ENCODE data around the gene OMG.
"Not testable (repeated sequence)": the region's sequence is repeated elsewhere in the genome, so short reads cannot be mapped to it uniquely, and the experiment has no call there.

Gene OMG

GRCh38 chr17:31262923-31263322 is 34.1 kb downstream of the OMG start:
- DNase-seq (ENCODE audit: low spot score): not testable (repeated sequence)

- DNase-seq (ENCODE audit: low spot score): no peak
Measured at GRCh38 chr17:31261601-31262000, 35.4 kb downstream of the OMG start.

- DNase-seq (ENCODE audit: low spot score): no peak
Measured at GRCh38 chr17:31260151-31260550, 36.9 kb downstream of the OMG start.

- DNase-seq (ENCODE audit: low spot score): no peak
Measured at GRCh38 chr17:31256936-31257335, 40.1 kb downstream of the OMG start.

- no peak for DNase-seq (ENCODE audit: low spot score)
Measured at GRCh38 chr17:31254654-31255053, 42.4 kb downstream of the OMG start.

GRCh38 chr17:31252741-31253140 is 44.3 kb downstream of the OMG start:
- no peak for DNase-seq (ENCODE audit: low spot score)

- DNase-seq (ENCODE audit: low spot score): no peak
Measured at GRCh38 chr17:31251970-31252328, 45.1 kb downstream of the OMG start.

- DNase-seq (ENCODE audit: low spot score): no peak
Measured at GRCh38 chr17:31251105-31251969, 45.7 kb downstream of the OMG start.

GRCh38 chr17:31250229-31250628 is 46.8 kb downstream of the OMG start:
- no peak for DNase-seq (ENCODE audit: low spot score)

- DNase-seq (ENCODE audit: low spot score): no peak
Measured at GRCh38 chr17:31249835-31250141, 47.3 kb downstream of the OMG start.

GRCh38 chr17:31248986-31249834 is 47.8 kb downstream of the OMG start:
- no peak for DNase-seq (ENCODE audit: low spot score)
